ENCODE results near the gene THSD4.
"Not testable (repeated sequence)": the region's sequence is repeated elsewhere in the genome, so short reads cannot be mapped to it uniquely, and the experiment has no call there.

DNA sequence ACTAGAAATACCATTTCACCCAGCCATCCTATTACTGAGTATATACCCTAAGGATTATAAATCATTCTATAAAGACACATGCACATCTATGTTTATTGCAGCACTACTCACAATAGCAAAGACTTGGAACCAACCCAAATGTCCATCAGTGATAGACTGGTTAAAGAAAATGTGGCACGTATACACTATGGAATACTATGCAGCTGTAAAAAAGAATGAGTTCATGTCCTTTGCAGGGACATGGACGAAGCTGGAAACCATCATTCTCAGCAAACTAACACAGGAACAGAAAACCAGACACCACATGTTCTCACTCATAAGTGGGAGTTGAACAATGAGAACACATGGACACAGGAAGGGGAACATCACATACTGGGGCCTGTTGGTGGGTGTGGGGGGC lies 324.2 kb downstream of the THSD4 start:
- not testable (repeated sequence) for TF ChIP-seq CTCF (IDR thresholded peaks at IDR 0.05); POLR2AphosphoS5 (IDR thresholded peaks at IDR 0.05; ENCODE audit: low read depth, low read length); TCF7L2 (IDR thresholded peaks at IDR 0.05; ENCODE audit: low read depth, low read length); SIN3A (IDR thresholded peaks at IDR 0.05; ENCODE audit: borderline replicate concordance, insufficient read depth, low read depth, low read length)
